Measurements from ENCODE around the gene OXCT1.

DNA sequence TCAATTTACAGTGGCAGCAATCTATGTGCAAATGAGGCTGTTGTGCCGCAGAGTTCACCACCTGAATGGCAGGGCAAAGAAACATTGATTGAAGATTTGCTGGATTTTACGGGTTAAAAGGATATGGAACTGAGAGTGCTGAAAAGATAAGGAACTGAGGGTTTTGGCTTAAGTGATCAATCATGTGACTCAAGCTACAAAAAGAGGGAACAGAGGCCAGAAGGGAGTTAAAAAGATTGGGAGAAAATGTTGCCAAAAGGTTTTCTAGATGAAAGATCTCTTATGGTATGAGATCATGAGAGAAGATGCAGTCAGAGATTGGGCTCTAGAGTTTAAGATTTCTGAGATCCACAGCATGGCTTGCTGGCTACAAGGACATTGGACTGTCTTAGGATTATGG lies 26.0 kb upstream of the OXCT1 start:
- TF ChIP-seq POLR2A (IDR thresholded peaks at IDR 0.05), result no peak
- TF ChIP-seq, protein P1, sequence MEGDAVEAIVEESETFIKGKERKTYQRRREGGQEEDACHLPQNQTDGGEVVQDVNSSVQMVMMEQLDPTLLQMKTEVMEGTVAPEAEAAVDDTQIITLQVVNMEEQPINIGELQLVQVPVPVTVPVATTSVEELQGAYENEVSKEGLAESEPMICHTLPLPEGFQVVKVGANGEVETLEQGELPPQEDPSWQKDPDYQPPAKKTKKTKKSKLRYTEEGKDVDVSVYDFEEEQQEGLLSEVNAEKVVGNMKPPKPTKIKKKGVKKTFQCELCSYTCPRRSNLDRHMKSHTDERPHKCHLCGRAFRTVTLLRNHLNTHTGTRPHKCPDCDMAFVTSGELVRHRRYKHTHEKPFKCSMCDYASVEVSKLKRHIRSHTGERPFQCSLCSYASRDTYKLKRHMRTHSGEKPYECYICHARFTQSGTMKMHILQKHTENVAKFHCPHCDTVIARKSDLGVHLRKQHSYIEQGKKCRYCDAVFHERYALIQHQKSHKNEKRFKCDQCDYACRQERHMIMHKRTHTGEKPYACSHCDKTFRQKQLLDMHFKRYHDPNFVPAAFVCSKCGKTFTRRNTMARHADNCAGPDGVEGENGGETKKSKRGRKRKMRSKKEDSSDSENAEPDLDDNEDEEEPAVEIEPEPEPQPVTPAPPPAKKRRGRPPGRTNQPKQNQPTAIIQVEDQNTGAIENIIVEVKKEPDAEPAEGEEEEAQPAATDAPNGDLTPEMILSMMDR (IDR thresholded peaks at IDR 0.05), result no peak

Measured in thyroid gland (tissue), 4 donors.